ENCODE results near the gene PPP2R5C.

PPP2R5C gene

GRCh38 chr14:101948666-101949216, 187.2 kb downstream of the PPP2R5C start:
- Histone ChIP-seq H3K4me1 (ENCODE audit: control insufficient read depth, low read length) (peaks cover 8% of the 10 kb centered on the region), H3K9me2 (replicated peaks; ENCODE audit: control insufficient read depth, low read length) (no peaks in the 10 kb centered on the region), H3K9me3 (ENCODE audit: control insufficient read depth, insufficient read depth, low read length) (no peaks in the 10 kb centered on the region), H3K27ac (ENCODE audit: low read depth, low read length) (peak overlapping the region; percentile 29; the same call in 1 of the 2 replicates), H4K20me1 (ENCODE audit: control insufficient read depth, insufficient read depth, low read depth, low read length) (no peaks in the 10 kb centered on the region), H3K4me2 (ENCODE audit: low read length) (peak overlapping the region; percentile 65), H3K27me3 (ENCODE audit: control insufficient read depth, low read length) (no peaks in the 10 kb centered on the region), H3K4me3 (ENCODE audit: low read length) (peak overlapping the region; percentile 100), H3K79me2 (ENCODE audit: control insufficient read depth, low read length) (peaks cover 21% of the 10 kb centered on the region), H3F3A (ENCODE audit: control insufficient read depth, insufficient read depth) (0 out of 2 replicates have a peak, but pooled peaks cover 2% of the 10 kb centered on the region), H3K36me3 (ENCODE audit: control insufficient read depth, low read length) (peaks cover 3% of the 10 kb centered on the region)
- no peak for TF ChIP-seq CTCF (IDR thresholded peaks at IDR 0.05; ENCODE audit: low read depth, low read length, poor library complexity, severe bottlenecking)
- TF ChIP-seq EZH2phosphoT487 (IDR thresholded peaks at IDR 0.05; ENCODE audit: borderline replicate concordance, low read length) = no peak

GRCh38 chr14:101950100-101950499, 188.6 kb downstream of the PPP2R5C start:
- H3K79me2 ChIP-seq (ENCODE audit: control insufficient read depth, low read length) = peaks cover 21% of the 10 kb centered on the region
- no peak overlapping the region for H3K27ac ChIP-seq (ENCODE audit: low read depth, low read length)
- H3K9me3 ChIP-seq (ENCODE audit: control insufficient read depth, insufficient read depth, low read length) = no peaks in the 10 kb centered on the region
- peaks cover 3% of the 10 kb centered on the region for H3K36me3 ChIP-seq (ENCODE audit: control insufficient read depth, low read length)
- H3K4me1 ChIP-seq (ENCODE audit: control insufficient read depth, low read length) = peaks cover 8% of the 10 kb centered on the region
- no peaks in the 10 kb centered on the region for H4K20me1 ChIP-seq (ENCODE audit: control insufficient read depth, insufficient read depth, low read depth, low read length)
- H3K9me2 ChIP-seq (replicated peaks; ENCODE audit: control insufficient read depth, low read length) = no peaks in the 10 kb centered on the region
- TF ChIP-seq EZH2phosphoT487 (IDR thresholded peaks at IDR 0.05; ENCODE audit: borderline replicate concordance, low read length) (no peak), CTCF (IDR thresholded peaks at IDR 0.05; ENCODE audit: low read depth, low read length, poor library complexity, severe bottlenecking) (no peak)
- no peaks in the 10 kb centered on the region for H3F3A ChIP-seq (ENCODE audit: control insufficient read depth, insufficient read depth)
- no peaks in the 10 kb centered on the region for H3K27me3 ChIP-seq (ENCODE audit: control insufficient read depth, low read length)
- H3K4me3 ChIP-seq (ENCODE audit: low read length) = no peak overlapping the region
- no peak overlapping the region for H3K4me2 ChIP-seq (ENCODE audit: low read length)

GRCh38 chr14:101950516-101951215, 189.2 kb downstream of the PPP2R5C start:
- H3K9me2 ChIP-seq (replicated peaks; ENCODE audit: control insufficient read depth, low read length) = no peaks in the 10 kb centered on the region
- H3K36me3 ChIP-seq (ENCODE audit: control insufficient read depth, low read length) = peaks cover 3% of the 10 kb centered on the region
- no peak overlapping the region for H3K27ac ChIP-seq (ENCODE audit: low read depth, low read length)
- H3K4me1 ChIP-seq (ENCODE audit: control insufficient read depth, low read length) = peaks cover 8% of the 10 kb centered on the region
- H4K20me1 ChIP-seq (ENCODE audit: control insufficient read depth, insufficient read depth, low read depth, low read length) = no peaks in the 10 kb centered on the region
- TF ChIP-seq CTCF (IDR thresholded peaks at IDR 0.05; ENCODE audit: low read depth, low read length, poor library complexity, severe bottlenecking) (no peak), EZH2phosphoT487 (IDR thresholded peaks at IDR 0.05; ENCODE audit: borderline replicate concordance, low read length) (no peak)
- no peak overlapping the region for H3K4me2 ChIP-seq (ENCODE audit: low read length)
- H3K27me3 ChIP-seq (ENCODE audit: control insufficient read depth, low read length) = no peaks in the 10 kb centered on the region
- no peak overlapping the region for H3K4me3 ChIP-seq (ENCODE audit: low read length)
- peaks cover 21% of the 10 kb centered on the region for H3K79me2 ChIP-seq (ENCODE audit: control insufficient read depth, low read length)
- H3F3A ChIP-seq (ENCODE audit: control insufficient read depth, insufficient read depth) = no peaks in the 10 kb centered on the region
- H3K9me3 ChIP-seq (ENCODE audit: control insufficient read depth, insufficient read depth, low read length) = no peaks in the 10 kb centered on the region

All from DOHH2 (cell line).